ENCODE measurements around the gene ANKS1A.

ANKS1A gene

DNA sequence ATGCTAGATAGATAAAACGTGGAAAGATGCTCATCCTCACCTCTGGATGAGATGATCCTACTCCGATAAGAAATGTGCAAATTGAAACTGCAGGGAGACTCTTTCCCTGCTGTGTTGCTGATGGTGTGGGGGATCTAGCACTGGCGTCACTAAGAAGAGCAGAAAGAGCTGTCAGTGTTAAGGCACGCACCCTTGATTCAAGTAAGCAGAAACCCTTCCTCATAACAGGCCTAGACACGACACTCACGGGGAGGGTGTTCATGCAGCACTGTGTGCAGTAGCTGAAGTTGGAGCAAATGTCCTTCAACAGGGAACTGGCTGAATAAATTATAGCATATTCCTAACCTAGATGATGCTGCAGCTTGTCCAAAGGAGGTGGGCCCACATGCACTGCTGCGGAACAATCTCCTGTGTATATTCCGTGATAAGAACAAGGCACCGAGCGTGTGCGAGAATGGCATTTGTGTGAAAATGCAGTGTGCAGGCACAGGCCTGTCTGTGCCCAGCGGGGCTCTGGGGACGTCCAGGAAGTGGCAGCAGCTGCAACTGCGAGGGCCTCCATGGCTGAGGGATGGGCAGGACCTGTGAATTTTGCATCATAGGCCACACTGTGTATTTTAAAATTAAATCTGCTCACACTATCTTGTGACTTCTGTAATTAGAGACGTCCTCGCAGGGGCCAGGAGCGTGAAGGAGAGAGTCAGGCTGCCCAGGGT, 188.1 kb downstream of the ANKS1A start:
- intact Hi-C loops (cut with DNase I) = no loop called here
- DNase-seq = peak in 3 of 10 donors; percentile 49 to 81 (median 59)

DNA sequence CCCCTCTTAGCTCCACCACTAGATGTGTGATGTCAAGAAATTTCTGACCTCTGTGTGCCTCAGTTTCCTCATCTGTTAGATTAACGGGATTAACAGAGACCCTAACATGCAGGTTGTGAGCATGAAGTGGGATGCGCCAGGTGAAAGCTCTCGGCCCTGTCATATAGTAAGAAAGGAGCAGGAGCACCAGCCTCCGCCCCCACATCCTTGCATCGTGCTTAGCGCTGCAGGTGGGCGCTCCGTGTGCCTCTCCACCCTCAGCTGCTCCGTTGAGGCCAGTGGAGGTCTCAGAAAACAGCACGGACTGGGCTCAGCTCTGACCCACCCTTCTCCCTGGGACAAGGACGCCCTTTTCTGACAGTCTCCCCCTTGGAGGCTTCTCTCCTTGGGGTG, 188.7 kb downstream of the ANKS1A start:
- DNase-seq = peak in 2 of 10 donors; percentile 34 to 39
- intact Hi-C loops (cut with DNase I) = no loop called here

DNA sequence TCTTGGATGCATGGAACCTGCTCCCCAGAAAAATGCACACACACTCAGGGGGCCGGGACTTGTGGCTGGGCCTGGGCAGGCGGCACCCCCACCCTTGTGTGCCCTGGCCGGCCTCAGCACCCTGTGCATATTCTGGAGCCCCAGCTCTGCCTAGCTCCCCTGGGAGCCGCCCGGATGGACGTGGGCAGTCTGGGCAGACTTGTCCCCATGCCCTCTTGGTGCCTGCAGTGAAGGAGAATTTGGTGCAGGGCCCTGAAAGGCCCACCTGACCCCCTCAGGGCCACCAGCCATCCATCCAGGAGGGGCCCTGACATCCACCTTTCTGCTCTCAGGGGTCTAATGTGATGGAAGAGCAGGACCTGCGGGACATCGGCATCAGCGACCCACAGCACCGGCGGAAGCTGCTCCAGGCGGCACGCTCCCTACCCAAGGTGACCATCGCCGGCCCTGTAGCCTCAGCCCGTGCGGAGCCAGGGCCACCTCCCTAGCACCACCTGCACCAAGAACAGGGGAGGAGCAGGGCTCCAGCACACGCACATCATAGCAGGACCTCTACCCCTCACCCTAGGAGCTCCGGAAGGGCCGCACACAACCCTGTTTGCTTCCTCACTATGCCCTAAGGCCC, 189.3 kb downstream of the ANKS1A start:
- intact Hi-C loops (cut with DNase I) = no loop called here

DNA sequence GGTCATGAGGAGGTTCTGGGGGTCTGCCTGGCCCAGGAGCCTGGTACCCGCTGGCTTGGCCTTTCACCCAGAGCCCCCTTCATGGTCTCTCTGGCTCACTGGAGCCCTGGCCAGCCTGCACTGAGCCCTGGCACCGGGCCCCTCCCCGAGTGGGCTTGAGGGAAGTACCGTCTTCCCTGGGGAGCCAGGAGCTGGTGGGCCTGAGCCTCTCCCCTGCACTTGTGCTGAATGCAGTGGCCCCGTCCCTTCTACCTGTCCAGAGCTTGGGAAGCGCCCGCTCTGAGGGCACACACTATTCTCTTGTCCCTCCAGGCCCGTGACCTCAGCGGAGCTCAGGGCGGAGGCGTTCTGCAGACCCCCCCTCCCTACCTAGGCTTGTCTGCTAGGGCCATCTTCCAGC, 189.8 kb downstream of the ANKS1A start:
- intact Hi-C loops (cut with DNase I) = no loop called here
- DNase-seq = peak in 3 of 10 donors; percentile 49 to 72 (median 64)

More for the DNA sequence above, 189.3 kb downstream of the ANKS1A start:
- peak in 3 of 10 donors; percentile 48 to 78 (median 62) for DNase-seq

DNA sequence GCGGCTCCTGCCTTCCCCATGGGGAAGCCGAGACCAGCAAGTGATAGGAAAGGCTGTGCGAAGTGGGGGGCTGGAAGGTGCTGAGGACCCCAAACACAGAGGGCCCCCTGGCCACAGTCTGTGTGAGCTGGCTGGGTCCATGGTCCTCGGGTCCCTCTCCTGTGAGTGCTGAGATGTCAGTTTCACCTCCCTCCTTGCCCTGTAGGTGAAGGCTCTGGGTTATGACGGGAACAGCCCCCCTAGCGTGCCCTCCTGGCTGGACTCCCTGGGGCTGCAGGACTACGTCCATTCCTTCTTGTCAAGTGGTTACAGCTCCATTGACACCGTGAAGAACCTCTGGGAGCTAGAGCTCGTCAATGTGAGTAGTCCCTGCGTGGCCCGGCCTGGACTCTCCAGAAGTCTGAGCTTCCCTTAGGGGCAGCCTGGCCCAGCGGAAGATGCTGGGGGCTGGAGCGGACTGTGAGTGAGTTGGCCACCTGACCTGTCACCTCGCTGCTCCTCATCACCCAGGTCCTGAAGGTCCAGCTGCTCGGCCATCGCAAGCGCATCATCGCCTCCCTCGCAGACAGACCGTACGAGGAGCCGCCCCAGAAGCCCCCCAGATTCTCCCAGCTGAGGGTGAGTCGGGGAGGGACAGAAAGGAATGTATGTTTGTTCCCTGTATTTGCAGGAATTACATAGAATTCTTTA, 190.4 kb downstream of the ANKS1A start:
- intact Hi-C loops (cut with DNase I) = no loop called here
- peak in 4 of 10 donors; percentile 4 to 78 (median 60) for DNase-seq

DNA sequence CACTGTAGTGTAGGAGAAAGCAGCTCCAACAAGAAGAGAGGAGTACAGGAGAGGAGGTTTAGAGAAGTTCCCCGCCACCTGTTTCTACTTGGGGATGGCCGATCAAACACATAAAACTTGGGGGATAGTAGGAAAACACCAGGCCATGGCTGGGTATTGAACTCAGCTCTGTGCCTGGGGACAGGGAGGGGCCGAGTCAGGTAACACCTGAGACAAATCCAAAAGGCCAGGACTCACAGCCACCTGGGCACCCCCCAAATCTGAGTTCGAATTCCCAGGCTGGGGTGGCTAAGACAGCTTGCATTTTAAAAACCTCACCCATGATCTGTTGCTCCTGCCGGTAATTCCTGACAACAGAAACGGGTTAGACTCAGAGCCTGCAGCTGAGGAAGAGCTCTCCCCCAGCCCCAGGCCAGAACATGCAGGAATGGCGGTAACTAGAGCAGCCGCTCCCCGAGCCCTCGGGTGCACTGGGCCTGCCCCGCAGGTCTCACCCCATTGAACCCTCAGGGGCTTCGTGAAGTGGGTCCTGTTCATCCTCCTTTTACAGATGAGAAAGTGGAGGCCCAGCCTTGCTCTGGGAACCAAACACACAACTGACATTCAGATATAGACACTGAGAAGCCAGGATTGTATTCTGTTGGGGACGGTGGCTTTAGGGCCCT, 191.1 kb downstream of the ANKS1A start:
- intact Hi-C loops (cut with DNase I) = no loop called here
- peak in 2 of 10 donors; percentile 26 to 49 for DNase-seq

DNA sequence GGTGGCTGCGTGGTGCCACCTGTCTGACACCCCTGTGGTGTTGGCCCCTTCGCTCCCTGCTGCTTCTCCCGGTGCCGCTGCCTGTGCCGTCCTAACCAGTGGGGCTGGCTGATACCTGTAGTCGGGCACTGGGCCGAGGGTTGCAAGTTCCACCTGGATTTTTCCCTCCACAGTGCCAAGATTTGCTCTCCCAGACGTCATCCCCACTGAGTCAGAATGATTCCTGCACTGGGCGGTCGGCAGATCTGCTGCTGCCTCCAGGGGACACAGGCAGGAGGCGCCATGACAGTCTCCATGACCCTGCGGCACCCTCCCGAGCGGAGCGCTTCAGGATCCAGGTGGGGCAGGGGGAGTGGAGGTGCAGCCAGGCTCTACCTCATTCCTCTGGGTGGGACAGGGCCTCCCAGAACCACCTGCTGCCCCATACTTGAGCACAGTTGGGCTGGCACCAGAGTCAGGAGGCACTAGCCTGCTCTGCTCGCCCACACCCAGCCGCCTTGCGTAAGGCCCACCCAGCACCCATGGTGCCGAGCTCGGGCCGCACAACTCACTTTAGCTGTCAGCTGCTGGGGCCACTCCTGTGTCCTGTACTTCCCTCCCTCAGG, 191.9 kb downstream of the ANKS1A start:
- peak in 4 of 10 donors; percentile 6 to 86 (median 65) for DNase-seq
- intact Hi-C loops (cut with DNase I) = no loop called here

DNA sequence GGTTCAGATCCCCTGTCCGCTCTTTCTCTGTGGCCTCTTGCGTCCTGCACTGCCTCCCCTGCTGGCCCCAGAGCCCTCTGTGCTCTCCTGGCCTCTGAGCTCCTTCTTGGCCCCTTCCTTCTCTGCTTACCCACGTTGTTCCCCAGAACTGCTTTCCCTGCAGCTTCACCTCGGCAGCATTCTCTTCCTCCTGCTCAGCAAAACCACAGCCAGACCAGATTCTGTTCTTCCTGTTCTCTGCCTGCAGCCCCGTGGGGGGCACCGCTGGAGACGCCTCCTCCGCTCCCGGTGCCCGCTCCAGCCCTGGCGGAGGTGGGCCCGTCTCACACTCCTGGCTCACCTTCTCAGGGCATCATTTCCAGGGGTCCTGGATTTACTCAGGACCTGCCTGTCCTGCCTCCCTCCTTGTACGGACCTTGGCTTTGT, 192.4 kb downstream of the ANKS1A start:
- peak in 3 of 10 donors; percentile 7 to 69 (median 49) for DNase-seq
- intact Hi-C loops (cut with DNase I) = no loop called here

DNA sequence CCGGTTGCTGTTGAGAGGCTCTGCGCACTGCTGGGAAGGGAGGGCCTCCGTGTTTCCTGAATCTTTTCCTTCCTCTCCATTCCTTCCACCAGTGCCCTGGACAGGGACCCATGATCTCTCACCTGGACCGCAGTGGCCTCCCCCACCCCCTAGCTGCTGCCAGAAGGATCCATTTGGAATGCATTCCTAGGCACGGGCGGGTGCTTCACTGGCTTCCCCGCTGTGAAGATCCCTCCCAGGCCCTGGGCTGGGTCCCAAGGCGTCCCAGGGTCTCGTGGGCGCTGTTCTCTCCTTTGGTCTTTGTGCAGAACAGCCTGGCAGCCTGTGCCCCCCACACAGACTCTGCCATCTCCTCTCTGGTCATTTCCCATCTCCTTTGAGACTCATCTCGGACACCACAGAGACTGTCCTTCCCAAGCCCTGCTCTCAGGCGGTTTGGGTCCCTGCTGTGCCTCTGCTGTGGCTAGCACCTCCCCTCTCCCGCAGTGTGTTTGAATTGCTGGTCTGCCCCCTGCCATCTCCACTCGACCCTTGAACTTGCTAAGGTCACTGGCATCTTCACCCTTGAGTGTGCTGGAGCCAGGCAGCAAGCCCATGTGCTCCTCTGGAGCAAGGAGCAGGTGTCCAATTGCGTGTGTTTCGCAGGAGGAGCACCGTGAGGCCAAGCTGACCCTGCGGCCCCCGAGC, 193.1 kb downstream of the ANKS1A start:
- intact Hi-C loops (cut with DNase I) = no loop called here
- DNase-seq = peak in 3 of 10 donors; percentile 3 to 76 (median 65)

DNA sequence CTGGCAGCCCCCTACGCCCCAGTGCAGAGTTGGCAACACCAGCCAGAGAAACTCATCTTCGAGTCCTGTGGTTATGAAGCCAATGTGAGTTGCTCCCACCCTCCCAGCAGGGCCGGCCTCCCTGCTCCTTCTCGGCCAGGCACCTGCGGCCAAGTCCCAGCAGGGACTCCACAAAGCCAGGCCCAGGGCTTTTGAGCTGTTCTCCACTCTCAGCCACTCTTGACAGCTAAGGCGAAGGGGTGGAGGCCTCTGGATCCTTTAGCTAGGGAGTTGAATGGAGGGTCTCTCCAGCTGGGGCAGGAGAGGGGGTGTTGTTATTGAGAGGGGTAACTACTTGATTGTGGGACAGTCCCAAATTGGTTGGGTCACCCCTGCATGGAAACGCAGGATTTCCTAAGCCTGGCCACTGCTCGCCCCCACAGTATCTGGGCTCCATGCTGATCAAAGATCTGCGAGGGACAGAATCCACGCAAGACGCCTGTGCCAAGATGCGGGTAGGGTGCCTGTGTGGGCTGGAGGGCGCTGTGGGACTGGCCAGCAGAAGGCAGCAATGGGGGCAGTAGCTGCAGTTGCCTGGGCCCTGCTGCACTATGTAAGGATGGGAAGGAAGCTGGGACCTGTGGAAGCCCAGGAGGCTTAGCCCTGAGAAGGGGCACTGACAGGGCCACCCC, 193.8 kb downstream of the ANKS1A start:
- intact Hi-C loops (cut with DNase I) = no loop called here
- DNase-seq = peak in 4 of 10 donors; percentile 6 to 85 (median 60)

DNA sequence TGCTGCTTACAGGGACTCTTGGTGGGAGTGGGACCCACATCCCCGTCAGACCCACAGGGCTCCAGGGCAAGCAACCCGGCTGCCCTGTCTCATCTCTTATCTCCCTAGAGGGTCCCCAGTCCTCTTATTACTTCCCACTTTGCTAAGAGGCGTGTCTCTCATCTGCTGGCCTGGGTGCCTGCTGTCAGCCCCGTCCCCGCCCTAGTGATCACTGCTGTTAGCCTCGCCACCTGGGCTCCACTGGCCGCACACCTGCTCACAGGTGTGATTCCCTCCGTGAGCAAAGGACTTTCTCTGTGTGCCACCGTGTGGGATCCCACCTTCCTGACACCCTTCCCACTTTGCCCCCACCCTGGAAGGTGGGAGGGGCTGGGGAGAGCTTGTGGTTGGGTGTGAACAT, 194.5 kb downstream of the ANKS1A start:
- intact Hi-C loops (cut with DNase I) = no loop called here
- peak in 2 of 10 donors; percentile 63 to 78 for DNase-seq

DNA sequence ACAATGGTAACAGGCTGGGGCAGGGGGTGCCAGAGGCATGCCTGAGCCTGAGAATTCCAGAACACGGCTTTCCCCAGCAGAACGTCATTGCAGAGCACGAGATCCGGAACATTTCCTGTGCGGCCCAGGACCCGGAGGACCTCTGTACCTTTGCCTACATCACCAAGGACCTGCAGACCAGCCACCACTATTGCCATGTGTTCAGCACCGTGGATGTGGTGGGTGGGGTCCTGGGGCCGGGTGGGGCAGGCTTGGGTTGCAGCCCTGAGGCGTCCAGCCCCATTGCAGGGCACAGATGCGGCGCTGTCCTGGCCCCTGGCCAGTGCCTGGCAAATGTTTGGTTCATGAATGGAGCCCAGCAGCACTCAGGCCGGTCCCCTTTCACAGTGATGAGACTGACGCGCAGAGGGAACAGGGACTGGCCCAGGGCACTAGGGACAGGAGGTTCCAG, 195.0 kb downstream of the ANKS1A start:
- intact Hi-C loops (cut with DNase I) = no loop called here
- peak in 8 of 10 donors; percentile 49 to 94 (median 66) for DNase-seq

DNA sequence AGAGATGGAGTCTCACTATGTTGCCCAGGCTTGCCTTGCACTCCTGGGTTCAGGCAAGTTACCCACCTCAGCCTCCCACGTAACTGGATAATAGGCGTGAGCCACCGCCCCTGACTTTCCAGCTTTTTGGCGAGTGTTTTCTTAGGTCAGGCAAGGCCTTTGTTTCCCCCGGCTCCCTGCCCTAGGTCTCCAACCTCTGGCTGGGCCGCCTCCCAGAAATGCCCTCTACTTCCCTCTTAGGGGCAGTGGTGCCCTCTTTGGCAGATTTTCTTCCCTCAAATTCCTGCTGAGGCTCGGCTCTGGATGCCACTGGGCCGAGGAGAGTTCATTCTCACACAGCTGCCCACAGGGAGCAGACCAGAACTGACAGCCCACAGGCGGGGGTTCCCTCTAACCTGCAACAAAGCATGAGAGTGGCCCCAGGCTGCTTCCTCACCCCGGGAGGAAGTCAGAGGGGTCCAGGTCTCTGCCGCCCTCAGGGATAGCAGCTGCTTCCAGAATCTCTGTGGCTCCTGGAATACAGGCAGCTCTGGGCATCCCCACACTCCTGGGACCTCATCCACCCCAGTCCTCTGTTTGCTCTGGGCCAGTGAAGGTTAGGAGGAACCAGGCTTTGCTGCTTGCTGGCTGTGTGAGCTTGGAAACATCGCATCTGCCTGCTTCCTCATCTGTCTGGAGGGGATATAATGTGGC, 195.6 kb downstream of the ANKS1A start:
- intact Hi-C loops (cut with DNase I) = no loop called here
- peak in 1 of 10 donors; percentile 45 for DNase-seq

DNA sequence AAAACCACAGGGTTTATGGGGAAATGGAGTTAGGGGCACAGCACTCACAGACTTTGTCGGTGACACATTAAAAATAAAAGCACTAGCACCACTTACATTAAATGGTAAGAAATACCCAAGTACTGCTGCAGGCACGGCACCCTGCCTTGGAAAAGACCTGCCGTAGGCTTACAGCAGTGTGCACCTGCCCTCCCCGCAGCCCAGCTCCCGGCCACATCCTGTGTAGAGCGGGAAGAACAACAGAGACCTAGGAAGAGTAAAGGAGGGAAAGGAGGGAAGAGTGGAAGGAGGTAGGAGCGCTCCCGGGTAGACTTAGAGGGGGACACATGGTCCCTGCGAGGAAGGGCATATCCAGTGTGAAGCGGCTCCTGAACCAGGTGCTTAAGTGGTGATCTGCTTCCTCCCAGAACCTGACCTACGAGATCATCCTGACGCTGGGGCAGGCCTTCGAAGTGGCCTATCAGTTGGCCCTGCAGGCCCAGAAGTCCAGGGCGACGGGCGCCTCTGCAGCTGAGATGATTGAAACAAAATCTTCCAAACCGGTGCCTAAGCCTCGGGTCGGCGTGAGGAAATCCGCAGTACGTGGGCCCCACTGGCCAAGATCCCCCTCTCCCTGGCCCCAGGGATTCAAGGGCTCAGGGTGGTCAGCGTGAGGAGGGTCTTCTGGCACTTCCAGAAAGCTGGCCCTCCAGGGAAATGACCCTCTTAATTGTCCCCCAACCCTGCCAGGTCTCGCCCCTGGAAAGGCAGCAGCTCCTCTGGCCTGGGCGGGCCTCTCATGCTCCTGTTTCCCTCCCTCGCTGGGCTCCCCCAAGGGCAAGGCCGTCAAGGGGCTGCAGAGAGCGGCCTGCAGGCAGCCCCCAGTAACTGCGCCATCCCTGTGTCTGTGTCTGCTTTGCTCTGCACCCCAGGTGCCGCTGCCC, 196.6 kb downstream of the ANKS1A start:
- peak in 2 of 10 donors; percentile 72 to 77 for DNase-seq
- intact Hi-C loops (cut with DNase I) = no loop called here

DNA sequence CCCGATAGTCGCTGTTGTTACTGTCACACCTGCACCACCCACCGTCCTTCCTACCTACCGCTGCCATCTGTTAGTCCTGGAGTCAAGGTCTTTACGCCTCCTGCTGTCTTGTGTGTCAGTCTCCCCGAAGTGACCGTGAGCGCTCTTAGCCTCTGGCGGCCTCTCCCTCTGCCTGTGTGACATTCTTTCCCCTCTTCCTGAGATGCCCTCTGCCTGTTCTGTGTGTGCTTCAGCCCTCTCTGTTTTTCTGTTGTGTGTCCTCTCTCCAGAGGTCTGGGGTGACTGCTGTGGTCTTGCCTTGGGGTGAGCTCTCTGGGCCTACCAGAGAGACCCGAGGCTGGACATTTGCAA, 197.2 kb downstream of the ANKS1A start:
- intact Hi-C loops (cut with DNase I) = no loop called here
- no peak for DNase-seq

DNA sequence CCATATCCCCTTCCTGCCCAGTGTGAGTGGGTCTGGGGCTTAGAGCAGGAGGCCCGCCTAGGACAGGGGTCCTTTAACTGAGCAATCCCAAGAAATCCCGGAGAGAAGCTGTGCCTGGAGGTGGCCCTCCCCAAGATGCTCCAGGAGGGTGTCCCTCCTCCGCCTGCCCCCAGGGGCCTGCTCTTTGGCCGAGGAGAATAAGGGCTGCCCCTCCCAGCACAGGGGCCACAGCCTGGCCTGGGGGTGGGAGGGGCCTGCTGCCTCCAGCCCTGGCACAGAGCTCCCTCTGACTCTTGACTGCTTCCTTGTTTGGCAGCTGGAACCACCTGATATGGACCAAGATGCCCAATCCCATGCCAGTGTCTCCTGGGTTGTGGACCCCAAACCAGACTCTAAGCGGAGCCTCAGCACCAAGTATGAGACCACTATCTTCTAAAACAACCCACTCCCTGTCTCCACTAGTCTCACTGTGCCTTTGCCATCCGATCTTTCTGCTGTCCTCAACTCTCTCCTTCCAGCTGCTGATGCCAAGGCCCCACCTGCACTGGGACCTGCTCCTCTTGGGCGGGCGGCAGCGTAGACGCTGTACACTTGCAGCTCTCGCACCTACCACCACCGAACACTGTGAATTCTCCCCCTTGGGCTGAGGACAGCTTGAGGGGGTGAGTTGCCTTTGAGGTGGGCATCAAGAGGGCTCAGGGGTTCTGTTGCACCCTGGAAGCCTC, 197.7 kb downstream of the ANKS1A start:
- peak in 2 of 10 donors; percentile 62 to 66 for DNase-seq
- intact Hi-C loops (cut with DNase I) = no loop called here
